Activated CD4-positive, CD25-positive, alpha-beta regulatory T cell treated with anti-CD3 and anti-CD28 coated beads, Interleukin-2, amount 50 U/mL, for 16 hours (primary cell): Measurements from ENCODE around the gene MST1R.
"Not testable (repeated sequence)": the region's sequence is repeated elsewhere in the genome, so short reads cannot be mapped to it uniquely, and the experiment has no call there.

Experiments used
- DNase-seq: peaks from one replicate; pipeline ENCODE4 v3.0.0-alpha.2; 2020; ENCODE audit warnings: low read depth, low spot score

The MST1R gene

DNA sequence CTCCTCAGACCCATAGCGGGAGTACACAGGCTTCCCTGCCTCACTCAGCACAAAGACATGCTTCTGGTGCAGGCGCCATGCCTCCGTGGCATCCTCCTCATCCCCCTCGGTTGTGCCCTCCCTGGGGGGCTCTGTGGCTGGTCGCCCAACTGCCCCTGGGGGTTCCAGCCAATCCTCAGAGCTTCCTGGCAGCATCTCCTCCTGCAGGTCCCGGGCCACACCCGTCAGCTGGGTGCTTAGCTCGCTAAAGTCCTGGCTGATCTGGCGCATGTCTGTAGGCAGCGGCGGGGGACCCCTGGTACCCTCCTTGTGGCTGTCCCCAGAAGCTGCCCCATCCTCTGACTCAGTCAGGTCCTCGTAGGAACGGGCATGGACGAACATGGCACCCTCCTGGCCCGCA, 7.9 kb upstream of the MST1R start:
- DNase-seq: no peak

DNA sequence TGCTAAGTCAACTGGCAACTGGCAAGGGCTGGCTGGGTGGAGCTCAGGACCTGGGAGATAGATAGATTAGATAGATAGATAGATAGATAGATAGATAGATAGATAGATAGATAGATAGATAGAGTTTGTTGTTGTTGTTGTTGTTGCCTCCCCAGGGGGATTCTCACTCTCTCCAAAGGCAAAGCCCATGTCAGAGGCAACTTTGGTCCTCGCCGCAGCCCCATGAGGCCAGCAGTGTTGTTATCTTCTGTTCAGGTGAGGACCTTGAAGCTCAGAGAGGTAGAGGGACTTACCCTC, 7.4 kb upstream of the MST1R start:
- DNase-seq: no peak

DNA sequence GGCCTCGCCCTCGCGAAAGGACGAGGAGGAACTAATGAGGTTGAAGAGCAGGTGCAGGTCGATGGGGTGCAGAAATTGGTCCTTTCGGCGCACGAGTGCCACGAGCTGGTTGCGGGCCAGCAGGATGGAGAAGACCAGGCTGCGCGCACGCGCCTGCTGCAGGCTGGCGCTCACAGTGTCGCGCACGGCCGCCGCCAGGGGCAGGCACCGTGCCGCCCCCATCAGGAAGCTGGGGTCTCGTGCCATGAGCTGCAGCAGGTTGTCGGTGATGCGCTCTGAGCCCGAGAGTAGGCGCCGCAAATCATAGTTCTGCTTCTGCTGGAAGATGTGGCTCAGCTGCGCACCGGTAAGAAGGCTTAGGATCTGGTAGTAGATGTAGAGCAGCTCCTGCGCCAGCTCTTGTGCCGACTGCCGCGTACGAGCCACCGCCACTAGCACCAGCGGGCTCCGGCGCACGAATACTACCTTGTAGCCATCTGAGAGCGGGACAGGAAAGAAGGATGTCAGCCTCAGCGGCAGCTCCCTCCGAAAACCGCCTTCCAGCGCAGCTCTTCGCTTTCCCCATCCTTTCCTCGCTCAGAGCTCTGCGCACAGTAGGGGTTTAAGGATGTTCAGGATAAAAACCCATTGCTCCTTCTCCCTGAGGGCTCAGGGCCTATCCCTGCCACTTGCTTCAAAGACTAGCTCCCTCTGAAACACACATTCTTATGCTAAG, 6.9 kb upstream of the MST1R start:
- no peak for DNase-seq

DNA sequence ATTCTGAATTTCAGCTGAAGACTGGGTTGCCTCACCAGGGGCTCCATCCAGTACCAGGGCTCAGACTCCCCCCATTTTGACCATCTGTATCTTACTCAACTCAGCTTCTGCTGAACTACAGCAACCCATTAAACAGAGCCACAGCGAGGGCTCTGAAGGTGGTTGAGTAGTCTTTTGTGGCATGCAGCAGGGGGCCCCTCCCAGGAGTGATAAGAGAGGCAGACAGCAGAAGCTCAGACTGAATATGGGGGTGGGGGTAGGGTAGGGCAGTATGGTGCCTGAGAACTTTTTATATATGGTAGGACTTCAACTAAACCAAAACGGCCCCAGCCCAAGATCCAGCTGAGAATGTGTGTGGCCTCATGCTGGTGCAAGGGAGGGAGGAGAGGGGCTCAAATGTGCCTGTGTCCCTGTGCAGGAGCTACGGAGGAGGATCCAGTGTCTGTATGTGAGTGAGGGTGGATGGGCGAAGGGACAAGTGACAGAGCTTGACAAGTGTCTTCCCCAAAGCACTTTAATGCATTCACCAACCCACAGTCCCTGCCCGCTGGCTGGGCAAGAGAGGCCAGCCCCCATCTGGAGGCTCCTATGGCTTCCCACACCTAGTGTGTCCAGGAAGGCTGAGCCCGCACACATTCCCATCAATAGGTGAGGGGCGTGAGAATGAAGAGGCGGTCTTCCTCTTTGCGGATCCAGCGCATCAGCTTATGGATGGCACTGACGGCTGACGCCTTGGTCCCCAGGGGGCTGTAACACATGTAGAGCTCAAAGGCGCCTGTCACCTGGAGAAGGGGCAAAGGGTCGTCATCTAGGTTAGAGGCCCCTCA, 4.9 kb upstream of the MST1R start:
- no peak for DNase-seq

DNA sequence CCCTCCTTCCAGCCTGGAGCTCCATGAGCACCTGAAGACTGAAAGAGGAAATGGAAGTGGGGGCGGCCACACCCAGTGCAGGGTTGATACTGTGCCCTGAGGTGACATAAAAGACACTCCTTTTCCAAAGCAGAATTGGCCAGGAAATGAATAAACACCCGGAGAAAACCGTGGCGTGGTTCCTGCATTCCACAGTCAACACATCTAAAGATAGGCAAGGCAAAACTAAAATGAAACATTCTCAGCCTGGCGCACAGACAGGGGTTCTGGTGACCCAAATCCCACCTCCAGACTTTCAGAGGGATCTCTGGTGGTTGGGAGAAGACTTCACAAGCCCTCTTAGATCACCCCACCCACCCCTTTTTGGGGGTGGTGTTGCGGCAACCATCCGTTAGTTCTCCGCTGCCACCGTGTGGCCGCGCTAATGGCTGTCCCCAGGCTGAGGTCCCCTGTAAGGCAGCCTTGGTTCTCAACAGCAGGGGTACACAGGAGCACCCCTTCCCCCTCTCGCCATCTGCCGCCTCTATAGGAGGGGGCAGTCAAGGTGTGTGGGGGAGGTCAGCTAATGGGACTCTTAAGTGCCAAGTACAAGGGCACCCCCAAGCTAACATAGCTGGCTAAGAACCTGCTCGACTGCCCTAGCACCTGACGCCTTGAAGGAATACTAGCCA, 2.5 kb upstream of the MST1R start:
- peak; percentile 10 for DNase-seq

DNA sequence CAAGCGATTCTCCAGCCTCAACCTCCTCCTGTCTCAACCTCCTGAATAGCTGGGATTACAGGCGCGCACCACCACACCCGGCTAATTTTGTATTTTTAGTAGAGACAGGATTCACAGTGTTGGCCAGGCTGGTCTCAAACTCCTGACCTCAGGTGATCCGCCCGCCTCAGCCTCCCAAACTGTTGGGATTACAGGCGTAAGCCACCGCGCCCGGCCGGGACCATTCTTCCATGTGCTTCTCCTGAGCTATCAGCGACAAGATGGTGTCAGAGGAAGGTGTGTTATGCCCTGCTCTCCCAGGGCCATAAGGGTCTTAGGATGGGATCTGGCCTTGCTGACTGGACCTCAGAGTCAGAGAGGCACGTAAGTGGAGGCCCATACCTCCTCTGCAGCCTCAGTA, 775 bp upstream of the MST1R start:
- not testable (repeated sequence) for DNase-seq

DNA sequence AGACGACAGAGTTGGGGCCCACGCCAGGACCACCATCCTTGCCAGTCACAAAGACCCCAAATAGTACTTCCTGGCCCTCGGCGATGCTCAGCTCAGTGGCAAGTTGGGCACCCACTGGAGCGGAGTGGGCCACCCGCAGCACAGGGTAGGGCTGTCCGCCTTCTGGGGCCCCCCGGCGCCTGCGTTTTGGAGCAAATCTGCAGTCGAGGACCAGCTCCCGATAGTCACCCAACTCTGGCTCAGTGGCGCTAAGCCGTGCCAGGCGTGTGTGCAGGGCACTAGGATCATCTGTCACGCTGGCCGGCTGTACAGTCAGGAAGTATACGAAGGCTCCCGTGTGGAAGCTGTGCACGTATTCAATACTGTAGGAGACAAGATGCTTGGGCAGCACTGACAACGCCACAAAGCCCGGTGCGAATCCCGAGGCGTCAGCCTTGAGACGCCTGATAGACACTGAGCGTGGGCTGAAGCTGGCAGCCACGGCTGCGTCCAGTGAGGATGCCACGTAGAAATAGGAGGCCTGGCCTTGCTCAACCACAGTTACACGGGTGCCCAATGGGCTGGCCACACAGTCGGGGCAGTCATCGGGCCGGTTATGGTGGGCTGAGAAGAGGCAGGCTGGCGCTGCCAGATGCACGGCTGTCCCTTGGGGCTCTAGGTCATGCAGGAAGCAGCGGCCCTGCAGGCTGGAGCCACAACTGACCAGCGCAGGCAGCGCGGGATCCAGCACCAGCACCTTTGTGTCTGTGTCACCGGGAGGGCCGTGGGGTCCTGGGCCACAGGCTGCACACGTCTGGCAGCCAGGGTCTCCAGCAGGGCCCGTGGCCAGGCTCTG, 945 bp downstream of the MST1R start:
- no peak for DNase-seq

DNA sequence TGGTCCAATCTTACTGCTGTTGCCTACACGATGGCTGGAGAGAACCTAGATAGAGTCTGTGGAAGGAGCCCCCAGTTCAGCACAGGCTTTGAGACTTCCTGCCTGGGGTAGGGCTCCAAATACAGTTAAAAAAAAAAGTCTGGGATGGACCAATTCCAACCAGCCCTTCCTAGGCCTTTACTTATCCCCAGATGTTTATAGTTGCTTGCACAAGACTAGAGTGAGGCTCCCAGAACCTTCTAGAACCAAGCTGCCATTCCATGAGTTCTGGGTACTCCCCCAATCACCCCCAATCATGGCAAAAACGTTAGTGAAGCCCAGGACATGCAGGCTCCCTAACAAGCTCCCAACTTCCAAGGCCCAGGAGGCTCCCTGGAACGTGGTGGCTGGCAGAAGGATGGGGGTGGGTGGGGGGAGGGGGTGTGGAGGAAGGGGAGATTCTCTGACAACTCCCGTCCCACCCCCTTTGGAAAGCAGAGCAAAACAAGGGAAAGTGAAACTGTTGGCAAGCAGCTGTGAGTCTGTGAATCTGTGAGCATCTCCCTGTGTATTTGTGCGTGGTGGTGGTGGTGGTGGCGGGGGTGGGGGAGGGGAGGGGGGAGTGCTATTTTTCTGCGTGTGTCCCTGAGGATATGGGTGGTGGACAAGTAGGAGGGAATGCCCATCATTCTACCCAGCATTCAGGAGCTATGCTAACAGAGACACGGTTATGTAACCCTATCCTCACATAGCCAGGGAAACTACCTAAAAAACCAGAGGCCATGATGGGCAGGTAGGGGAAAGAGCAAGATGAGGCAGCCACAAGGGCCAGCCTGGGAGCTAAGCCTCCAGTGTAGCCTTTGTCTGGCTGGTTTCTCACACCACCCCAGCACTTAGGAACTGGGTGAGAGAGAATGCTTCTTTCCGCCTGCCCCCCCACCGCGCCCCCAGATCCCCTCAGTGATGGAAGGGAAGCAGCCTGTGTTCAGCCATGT, 2.0 kb downstream of the MST1R start:
- no peak for DNase-seq

DNA sequence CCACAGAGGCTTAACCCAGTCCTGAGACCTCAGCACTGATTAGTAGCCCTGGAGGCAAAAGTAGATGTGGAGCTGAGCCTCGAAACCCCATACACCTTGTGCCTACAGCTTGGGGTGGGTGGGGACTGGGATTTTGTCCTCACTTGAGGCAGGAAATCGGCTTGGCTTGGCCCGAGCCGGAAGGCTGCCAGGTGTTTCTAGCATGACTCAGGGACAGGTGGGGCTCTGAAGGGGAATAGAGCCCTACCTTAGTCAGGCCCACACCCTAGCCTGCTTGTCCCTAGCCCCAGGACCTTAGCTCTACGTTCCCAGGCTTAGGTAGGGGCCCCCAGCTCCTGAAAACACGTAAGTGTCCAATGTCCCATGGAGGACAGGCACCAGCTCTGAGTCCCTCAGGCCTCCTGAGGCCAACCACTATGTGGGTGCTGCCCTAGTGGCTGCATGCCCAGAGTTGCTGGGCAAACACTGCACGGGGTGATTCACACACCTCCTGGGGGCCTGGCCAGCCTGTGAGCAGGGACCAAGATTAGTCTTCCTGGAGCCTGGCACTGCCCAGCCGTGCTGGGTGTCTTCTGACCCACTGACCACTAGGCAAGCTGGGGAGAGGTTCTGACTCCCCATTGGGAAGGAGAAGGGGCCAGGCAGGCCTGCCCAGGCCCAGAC, 3.1 kb downstream of the MST1R start:
- DNase-seq: no peak

DNA sequence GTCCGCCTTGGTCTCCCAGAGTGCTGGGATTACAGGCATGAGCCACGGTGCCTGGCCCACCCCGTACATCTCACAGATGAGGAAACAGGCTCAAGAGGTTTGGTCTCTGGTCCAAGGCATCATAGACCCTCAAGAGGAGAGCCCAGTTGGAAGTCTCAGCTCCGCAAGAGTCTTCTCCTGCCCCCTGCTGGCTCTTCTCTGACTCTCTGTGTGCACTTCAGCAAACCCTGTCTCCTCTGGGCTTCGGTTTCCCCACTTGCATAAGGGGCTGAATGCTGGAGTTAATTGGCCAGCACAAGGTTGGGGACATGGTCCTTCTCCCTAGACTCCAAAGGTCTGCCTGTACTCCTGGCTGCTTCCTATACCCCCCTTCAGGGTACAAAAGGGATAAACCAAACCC, 3.9 kb downstream of the MST1R start:
- no peak for DNase-seq

DNA sequence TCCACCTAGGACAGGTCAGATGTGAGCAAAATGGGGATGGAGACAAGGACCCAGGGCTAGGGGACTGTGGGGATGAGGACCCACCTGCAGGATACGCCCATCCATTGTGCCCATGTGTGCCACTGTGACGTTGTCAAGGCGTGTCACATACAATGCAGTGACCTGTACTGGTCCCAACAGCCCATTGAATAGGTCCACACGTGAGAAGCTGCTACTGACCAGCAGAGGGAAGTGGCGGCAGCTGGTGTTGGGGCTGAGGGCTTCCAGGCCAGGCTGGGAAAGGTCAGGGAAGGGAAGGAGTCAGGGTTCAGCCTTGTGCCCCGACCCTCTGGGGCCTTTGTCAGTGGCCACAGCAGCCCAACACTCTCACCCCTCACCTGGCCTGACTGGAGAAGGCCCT, 4.7 kb downstream of the MST1R start:
- no peak for DNase-seq

DNA sequence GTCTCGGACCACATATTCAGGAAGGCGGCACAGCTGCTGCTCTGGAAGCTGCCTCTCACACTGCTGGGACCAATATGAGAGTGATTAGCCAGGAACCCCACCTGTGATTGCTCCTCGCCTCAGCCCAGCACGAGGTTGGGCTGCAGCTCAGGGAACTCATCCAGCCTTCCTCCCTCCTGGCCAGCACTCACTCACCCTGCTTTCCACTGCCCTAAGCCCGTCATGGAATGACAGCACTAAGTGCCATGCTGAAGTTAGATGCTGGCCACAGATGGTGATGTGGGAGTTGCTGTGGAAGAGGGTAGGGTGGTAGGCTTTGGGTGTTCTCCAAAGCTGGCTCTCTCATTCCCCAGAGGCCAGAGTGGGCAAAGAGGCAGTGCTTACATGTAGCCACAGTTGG, 7.3 kb downstream of the MST1R start:
- no peak for DNase-seq

DNA sequence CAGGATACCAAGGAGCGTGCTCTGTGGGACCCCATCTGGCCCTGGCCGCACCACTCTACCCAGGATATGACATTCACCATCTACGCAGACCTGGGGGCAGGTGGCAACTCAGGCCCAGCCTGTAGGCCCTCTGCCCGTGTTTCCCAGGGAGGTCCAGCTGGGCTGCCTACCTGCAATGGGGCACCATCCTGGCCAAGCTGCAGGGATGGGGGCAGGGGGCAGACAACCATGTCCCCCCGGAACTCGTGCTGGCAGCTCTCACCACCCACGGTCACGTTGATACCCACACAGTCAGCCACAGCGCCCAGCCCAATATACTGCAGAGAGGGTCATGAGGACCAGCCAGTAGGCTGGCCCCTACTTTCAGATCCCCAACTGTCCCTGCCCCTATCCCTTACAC, 7.9 kb downstream of the MST1R start:
- no peak for DNase-seq

DNA sequence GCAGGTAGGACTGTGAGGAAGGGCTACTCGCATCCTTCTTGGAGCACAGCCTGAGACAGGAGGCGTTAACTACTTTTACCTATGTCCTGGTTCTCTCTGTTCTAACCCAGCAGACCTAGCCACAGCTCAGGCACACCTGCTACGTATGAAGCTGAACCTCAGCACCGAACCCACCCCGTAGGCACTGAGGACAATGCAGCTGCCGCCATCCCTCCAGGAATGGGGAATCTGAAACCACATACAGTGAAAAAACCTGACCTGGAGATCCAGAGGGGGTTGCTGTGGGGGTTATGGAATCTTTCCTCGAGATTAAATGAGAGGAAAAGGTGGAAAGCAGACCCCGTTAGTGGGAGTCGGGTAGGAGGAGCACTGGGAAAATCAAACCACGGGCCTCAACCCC, 14.4 kb downstream of the MST1R start:
- DNase-seq: no peak

DNA sequence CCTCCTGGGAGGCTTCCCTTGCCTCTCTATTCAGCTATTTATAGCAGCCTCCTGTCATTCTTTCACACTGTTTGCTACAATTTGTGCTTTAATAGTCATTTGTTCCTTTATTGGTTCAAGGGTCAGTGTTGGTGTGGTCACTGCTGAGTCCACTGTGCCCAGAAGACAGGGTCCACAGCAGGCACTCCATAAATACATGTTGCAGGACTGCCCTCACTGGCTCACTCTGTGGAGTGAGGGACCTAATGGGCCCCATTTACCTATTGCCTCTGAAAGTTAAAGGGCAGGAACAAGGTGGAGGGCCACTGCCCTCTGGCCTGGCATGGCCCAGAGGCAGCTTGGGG, 16.8 kb downstream of the MST1R start:
- DNase-seq: no peak

DNA sequence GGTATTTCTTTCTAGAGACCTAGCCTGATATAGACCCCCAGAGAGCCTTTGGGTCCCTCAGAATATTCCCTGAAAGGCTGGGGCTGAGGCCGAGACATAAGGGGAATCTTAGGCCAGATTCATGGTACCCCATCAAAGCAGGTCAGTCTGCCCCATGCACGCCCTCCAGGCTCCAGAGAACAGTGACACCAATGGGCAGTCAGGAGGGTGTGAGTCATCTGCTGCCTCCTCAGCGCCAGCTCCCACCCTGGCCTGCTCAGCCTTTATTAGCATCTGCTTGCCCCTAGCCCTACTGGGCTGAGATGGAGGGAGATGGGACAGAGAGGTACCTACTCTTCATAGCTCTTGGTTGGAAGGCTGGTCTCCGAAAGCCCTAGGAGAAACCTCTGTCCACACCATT, 19.7 kb downstream of the MST1R start:
- no peak for DNase-seq

DNA sequence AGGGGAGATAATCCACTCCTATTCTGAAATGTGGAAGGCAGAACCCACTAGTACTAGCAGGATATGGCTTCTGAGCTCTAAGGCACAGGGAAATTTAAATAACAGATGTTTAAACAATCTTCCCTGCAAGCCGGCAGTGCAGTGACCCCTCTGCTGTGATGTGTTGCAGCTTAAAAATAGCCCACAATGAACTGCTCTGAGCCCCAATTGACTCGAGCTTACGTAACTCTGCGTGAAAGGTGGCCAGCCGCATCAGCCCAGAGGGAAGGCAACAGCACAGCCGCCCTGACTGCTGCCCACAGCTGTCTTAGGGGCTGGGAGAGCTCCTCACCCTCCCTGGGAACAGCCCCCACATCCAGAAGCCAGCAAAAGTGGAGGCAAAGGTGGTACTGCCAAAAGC, 21.5 kb downstream of the MST1R start:
- DNase-seq: no peak

DNA sequence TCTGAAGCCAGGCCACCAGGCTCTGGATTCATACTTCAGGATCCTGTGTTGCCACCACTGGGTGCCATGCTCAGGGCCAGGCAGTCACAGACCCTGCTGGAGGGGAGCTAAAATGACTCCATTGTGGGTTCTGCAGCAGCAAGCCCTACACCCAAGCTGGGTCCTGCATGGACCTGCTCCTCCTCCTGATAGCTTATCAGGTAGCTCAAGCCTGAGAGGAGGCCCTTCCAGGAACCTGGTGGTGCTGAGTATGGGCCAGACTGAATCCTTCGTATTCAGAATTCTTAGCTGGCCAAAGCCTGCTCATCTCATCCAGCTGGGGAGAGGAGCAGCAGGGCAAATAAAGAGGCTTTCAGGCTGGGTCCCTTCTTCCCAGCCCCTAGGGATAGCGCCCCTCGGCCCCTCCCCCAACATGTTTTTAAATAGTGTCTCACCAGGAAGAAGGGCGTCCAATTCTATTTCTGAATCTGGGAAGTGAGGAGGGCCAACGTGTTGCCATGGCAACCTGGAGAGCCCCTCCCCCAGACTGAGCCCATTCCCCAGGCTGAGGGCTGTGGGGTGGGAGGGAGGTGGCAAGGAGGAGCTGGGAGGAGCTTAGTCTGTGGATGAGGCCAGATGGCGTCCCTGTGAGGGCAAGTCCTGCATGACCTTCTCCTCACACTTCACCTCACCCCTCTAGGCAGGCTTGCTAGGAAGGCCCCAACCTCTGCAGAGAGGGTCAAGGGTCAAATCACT, 22.9 kb downstream of the MST1R start:
- DNase-seq: no peak

DNA sequence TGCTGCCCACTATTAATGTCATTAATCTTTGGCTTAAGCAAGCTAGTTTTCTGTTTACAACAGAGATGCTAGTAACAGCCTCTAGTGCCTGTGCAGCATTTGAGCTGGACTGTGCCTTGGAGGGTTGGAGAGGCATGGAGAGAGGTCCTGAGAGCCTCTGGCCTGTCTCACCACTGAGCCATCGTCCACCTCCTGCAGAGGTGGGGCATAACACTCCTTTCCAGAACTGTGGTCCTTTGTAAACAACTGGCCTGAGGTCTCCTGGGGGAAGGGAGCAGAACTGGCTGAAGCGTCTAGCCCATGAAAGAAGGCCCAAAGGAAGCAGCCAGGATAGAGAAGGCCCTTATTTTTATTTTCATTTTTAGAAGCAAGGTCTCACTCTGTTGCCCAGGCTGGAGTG, 24.0 kb downstream of the MST1R start:
- DNase-seq: no peak

DNA sequence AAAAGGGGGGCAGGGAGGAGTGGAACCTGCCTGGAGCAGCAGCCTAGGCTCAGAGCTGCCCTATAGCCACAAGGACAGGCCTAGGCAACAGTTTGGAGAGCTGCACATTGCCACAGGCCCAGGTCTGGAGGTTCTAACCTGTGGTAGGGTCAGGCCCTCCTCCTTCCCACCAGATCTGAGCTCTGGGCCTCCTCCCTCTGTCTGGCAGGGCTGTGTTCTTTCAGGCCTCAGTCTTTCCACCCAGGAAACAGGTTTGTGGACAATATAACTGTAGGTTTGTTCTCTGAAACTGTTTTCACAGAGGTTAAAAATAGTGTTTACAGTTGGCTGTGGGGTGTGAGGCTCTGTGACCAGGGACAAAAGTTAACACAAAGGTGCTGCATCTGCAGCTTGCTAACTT, 25.0 kb downstream of the MST1R start:
- DNase-seq: no peak
